T-cell (primary cell): Measurements from ENCODE around the gene ITGB1BP2. TPM values are rescaled to one million over a fixed set of nuclear protein-coding genes. Genes with fewer than 3 reads are reported as not detected.

Source experiments
- ATAC-seq, 4 experiments: fragments of 200-7000 bp in 3 of 4; fragments of 150-1000 bp in 1 of 4; cut with Tn5 transposase; replicated peaks in 1 of 4; 1 replicate in 3 of 4; 2 replicates in 1 of 4; pipeline ENCODE4 v1.10.0; 2021; ENCODE audit warnings: moderate library complexity in 3 of 4, mild to moderate bottlenecking in 2 of 4, moderate number of reproducible peaks in 1 of 4
- CTCF ChIA-PET, 2 donors: fragments of 300-600 bp; sonication (Branson Sonifier 250); formaldehyde crosslinking; loops; one replicate each; lab custom pipeline; 2022; ENCODE audit warnings: antibody characterized with exemption in 2 of 2; lab: Charles Lee
- POLR2A ChIA-PET, 2 donors: fragments of 300-600 bp; sonication (Branson Sonifier 250); formaldehyde crosslinking; loops; one replicate each; lab custom pipeline; 2022; ENCODE audit warnings: antibody characterized with exemption in 2 of 2; lab: Charles Lee
- DNase-seq, 35 experiments: peaks; one replicate each; pipeline versions ENCODE4 v3.0.0 to v3.0.0-alpha.2; 2013 to 2023
- H3K27ac ChIP-seq: one replicate; pipeline ENCODE4 v1.5.1; 2013; ENCODE audit warnings: low read length
- H3K27me3 ChIP-seq, 2 experiments: replicated peaks in 1 of 2; 1 replicate in 1 of 2; 2 replicates in 1 of 2; pipeline versions ENCODE4 v1.6.1 to v1.7.0; 2013; ENCODE audit warnings: low read length in 1 of 2, mixed read lengths in 1 of 2; ENCODE audit not compliant: control insufficient read depth in 2 of 2, insufficient read depth in 2 of 2; ENCODE audit errors: extremely low read depth in 1 of 2
- H3K36me3 ChIP-seq, 2 donors: 1 replicate in 1 of 2; 2 replicates in 1 of 2; pipeline versions ENCODE4 v1.6.1 to v1.7.0; 2013; ENCODE audit warnings: low read length in 1 of 2; ENCODE audit not compliant: control insufficient read depth in 2 of 2, insufficient read depth in 1 of 2; ENCODE audit errors: extremely low read depth in 1 of 2
- H3K4me1 ChIP-seq, 2 experiments: 1 replicate in 1 of 2; 2 replicates in 1 of 2; pipeline versions ENCODE4 v1.6.1 to v1.7.0; 2013; ENCODE audit warnings: low read length in 2 of 2, mixed read lengths in 1 of 2; ENCODE audit not compliant: insufficient read depth in 2 of 2, control insufficient read depth in 1 of 2; ENCODE audit errors: extremely low read depth in 1 of 2
- H3K4me3 ChIP-seq, 2 donors: 1 replicate in 1 of 2; 2 replicates in 1 of 2; pipeline versions ENCODE4 v1.5.1 to v1.7.0; 2013; ENCODE audit warnings: mild to moderate bottlenecking in 2 of 2, low read length in 1 of 2, moderate library complexity in 1 of 2; ENCODE audit not compliant: control insufficient read depth in 1 of 2; ENCODE audit errors: extremely low read depth in 1 of 2
- H3K9me3 ChIP-seq: 2 replicates; pipeline ENCODE4 v1.7.0; 2013
- H3K27ac Mint-ChIP-seq, 2 donors: one replicate each; pipeline ENCODE4 v1.8.0; 2020 to 2021; ENCODE audit warnings: mild to moderate bottlenecking in 2 of 2, mixed read lengths in 2 of 2
- H3K27me3 Mint-ChIP-seq, 2 donors: one replicate each; pipeline ENCODE4 v1.8.0; 2021 to 2022; ENCODE audit warnings: mixed read lengths in 2 of 2
- H3K36me3 Mint-ChIP-seq: one replicate; pipeline ENCODE4 v1.8.0; 2021; ENCODE audit warnings: mixed read lengths
- H3K4me1 Mint-ChIP-seq, 3 donors: one replicate each; pipeline ENCODE4 v1.8.0; 2020 to 2022; ENCODE audit warnings: mixed read lengths in 3 of 3, mild to moderate bottlenecking in 1 of 3
- H3K4me3 Mint-ChIP-seq, 3 donors: one replicate each; pipeline ENCODE4 v1.8.0; 2020 to 2022; ENCODE audit warnings: mild to moderate bottlenecking in 3 of 3, mixed read lengths in 3 of 3, moderate library complexity in 3 of 3
- H3K9me3 Mint-ChIP-seq, 3 donors: one replicate each; pipeline ENCODE4 v1.8.0; 2020 to 2022; ENCODE audit warnings: mixed read lengths in 3 of 3
- WGBS: methylation state at CpG from one replicate; pipeline ENCODE4 v1.1.5; 2013; ENCODE audit warnings: missing lambda C conversion rate; ENCODE audit not compliant: insufficient coverage; 5-methylcytosine and 5-hydroxymethylcytosine counted together
- total RNA-seq, 35 experiments: library from RNA in 6 of 35; stranded (reverse) in 6 of 35; fragments of 120-200 nt in 1 of 35; gene quantifications; one replicate each; pipeline versions ENCODE4 v1.2.1 to v1.2.4 and lab custom pipeline; 2013 to 2026

The ITGB1BP2 gene
- total RNA-seq, result 1 to 10 TPM; 2.3 to 4.0 (median 3.0) TPM
- 1.5 TPM for total RNA-seq (2013)
- total RNA-seq (lab: John Stamatoyannopoulos, UW), result 1.2 to 4.1 (median 2.1) reads per million in 29 experiments

- ChIA-PET POLR2A (no interaction called here), CTCF (no interaction called here)
- Histone ChIP-seq H3K36me3 (peaks cover 0 to 33% of the 10 kb centered on the region in 2 donors), H3K4me3 (no peak within 1 kb of the TSS), H3K4me1 (no peaks in the 10 kb centered on the region), H3K9me3 (no peaks in the 10 kb centered on the region), H3K27me3 (no peaks in the 10 kb centered on the region), H3K27ac (no peak within 1 kb of the TSS)
- H3K9me3 Mint-ChIP-seq, result no peaks in the 10 kb centered on the region
- H3K4me1 Mint-ChIP-seq, result peaks cover 0 to 8% (median 7%) of the 10 kb centered on the region in 3 donors
- WGBS, result no CpG with 5 or more reads among the region's 10 CpGs
- no peaks in the 10 kb centered on the region for H3K27me3 Mint-ChIP-seq
- no peak within 1 kb of the TSS for H3K27ac Mint-ChIP-seq
- DNase-seq (no peak), ATAC-seq (no peak)
- H3K36me3 Mint-ChIP-seq, result peaks cover 42% of the 10 kb centered on the region
- no peak within 1 kb of the TSS for H3K4me3 Mint-ChIP-seq
Observed at GRCh38 chrX:71301195-71301924, at the start of gene ITGB1BP2. Gene ITGB1BP2 (plus strand): TSS chrX:71301750. CDS start chrX:71301807, 57 bp downstream.

GRCh38 chrX:71252221-71252620 lies 49.3 kb upstream of the ITGB1BP2 start:
- Histone ChIP-seq H3K4me1 (peaks cover 0 to 26% of the 10 kb centered on the region in 2 experiments), H3K36me3 (peaks cover 0 to 22% of the 10 kb centered on the region in 2 donors), H3K27me3 (no peaks in the 10 kb centered on the region), H3K4me3 (no peak overlapping the region), H3K9me3 (no peaks in the 10 kb centered on the region), H3K27ac (no peak overlapping the region)
- Mint-ChIP-seq H3K9me3 (no peaks in the 10 kb centered on the region), H3K4me3 (peak overlapping the region; percentile 21 to 92 (median 89)), H3K36me3 (peaks cover 7% of the 10 kb centered on the region), H3K27me3 (no peaks in the 10 kb centered on the region), H3K4me1 (peaks cover 21 to 34% (median 26%) of the 10 kb centered on the region in 3 donors), H3K27ac (no peak overlapping the region)
- ATAC-seq (no peak), DNase-seq (no peak)
- WGBS, result no CpG with 5 or more reads among the region's 2 CpGs
- CTCF ChIA-PET, result no interaction called here
- POLR2A ChIA-PET, result no interaction called here

DNA sequence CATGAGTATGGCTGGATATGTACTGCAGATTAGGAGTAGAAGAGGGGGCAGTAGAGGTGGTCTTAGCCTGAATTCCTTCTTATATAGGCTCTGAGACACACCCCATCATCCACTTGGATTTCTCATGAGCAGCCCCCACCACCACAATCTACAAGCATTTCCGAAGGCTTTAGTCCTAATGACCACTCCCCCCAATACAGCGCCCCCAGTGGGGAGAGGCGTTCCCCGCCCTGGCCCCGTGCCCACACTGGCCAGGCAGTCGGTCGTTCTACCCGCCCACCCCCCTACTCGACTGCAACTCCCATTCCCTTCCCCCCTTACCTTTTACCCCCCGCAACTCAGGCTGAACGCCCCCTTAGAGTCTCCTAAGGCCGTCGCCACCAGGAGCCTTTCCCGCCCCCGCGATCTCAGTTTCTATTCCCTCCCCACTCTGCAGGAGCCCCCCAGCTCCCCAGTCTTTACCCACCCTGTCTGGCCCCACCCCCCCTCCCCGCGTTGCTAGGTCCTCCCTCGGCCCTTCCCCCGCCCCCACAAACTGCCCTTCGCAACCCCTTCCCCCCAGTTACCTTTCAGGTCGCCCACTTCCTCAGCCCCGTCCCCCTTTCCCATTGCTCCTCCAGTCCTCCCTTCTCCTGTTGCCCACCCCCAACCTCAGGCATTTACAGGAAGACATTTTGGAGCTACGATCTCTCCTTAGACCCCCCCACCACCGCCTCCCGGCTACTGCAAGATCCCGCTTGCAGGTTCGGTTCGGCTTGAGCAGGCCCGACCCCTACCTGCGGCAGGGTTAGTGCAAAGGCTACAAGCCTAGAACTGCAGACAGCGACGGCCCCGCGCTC lies 48.1 kb upstream of the ITGB1BP2 start:
- peaks cover 0 to 11% of the 10 kb centered on the region in 2 donors for H3K36me3 ChIP-seq
- H3K27me3 ChIP-seq, result no peaks in the 10 kb centered on the region
- POLR2A ChIA-PET, result interaction anchor here (0.5 to 1.6 kb wide), 4 partner anchors 30 to 113 kb away, joined by 3 to 9 read pairs (median 6); partner anchors contain the start of genes NONO (in 1 of the 2) and TAF1 (in 1 of the 2)
- no peak overlapping the region for H3K27ac ChIP-seq
- Mint-ChIP-seq H3K9me3 (no peaks in the 10 kb centered on the region), H3K27ac (peak overlapping the region; percentile 89 to 93), H3K36me3 (peaks cover 7% of the 10 kb centered on the region), H3K4me3 (peak overlapping the region; percentile 89 to 92 (median 89)), H3K4me1 (peaks cover 21 to 34% (median 26%) of the 10 kb centered on the region in 3 donors), H3K27me3 (no peaks in the 10 kb centered on the region)
- no peaks in the 10 kb centered on the region for H3K9me3 ChIP-seq
- ATAC-seq (no peak), DNase-seq (peak in 20 of 35 experiments; percentile 8 to 46 (median 18))
- CTCF ChIA-PET, result interaction anchor here (0.5 to 2.1 kb wide), 8 partner anchors 9 to 397 kb away, joined by 3 to 22 read pairs (median 4); partner anchors contain the start of genes NONO (in 2 of the 2) and TAF1 (in 1 of the 2)
- WGBS, result 0% methylated on average over 10 of the region's 35 CpGs
- H3K4me1 ChIP-seq, result peaks cover 0 to 26% of the 10 kb centered on the region in 2 experiments
- H3K4me3 ChIP-seq, result peak overlapping the region; percentile 67 to 86

DNA sequence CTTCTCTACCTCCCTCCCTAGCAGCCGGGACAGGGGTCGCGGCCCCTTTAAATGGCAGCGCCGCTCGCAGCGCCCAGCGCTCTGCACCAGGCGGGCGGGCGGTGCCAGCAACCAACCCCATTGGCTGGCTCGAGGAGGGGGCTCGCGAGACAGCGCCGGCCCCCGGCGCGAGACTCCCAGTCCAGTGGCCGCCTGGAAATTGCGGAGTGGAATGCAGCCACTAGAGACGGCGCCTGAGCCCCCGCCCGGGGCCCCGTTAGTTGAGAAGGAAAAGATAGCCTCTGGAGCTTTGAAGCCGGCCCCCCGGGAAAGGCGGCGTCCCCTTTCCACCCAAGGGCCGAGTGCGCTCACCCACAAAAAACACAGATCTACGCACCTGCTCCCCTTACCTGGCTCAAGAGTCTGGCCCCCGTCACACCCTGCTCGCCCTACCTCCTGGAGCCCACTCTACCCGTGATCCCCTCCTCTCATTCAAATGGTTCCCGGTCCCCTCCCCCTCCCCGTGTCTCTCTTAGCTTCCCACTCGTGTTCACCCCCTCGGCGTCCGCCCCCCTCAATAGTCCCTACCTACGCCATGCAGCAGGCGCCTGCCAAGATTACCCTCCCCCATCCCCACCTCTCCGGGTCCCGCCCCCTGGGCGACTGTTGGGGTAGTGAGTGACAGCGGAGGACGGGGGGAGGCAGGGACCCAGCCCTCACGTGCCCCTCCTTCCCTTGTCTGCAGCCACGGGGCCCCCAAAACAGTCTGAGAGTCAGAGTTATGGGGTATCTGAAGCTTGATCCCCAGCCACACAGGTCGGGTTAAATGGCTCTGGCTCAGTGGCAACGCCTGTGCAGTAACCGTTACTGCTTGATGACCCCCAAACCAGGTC lies 47.2 kb upstream of the ITGB1BP2 start, which contains the start of gene ZMYM3:
Gene ZMYM3, minus strand, starts transcription at position 49 of the 872 bp plus-strand sequence. CDS start 885 bp downstream, outside the sequence.
- H3K36me3 ChIP-seq, result peaks cover 0 to 3% of the 10 kb centered on the region in 2 donors
- H3K4me1 ChIP-seq, result peaks cover 0 to 26% of the 10 kb centered on the region in 2 experiments
- 0% methylated on average over 15 of the region's 54 CpGs for WGBS
- H3K4me3 ChIP-seq, result peak within 1 kb of the TSS; percentile 67 to 86
- ATAC-seq (peak; percentile 83 to 88 (median 84)), DNase-seq (peak; percentile 55 to 85 (median 76))
- H3K27ac ChIP-seq, result peak within 1 kb of the TSS; percentile 90
- Mint-ChIP-seq H3K27me3 (no peaks in the 10 kb centered on the region), H3K4me1 (peaks cover 21 to 34% (median 26%) of the 10 kb centered on the region in 3 donors), H3K27ac (peak within 1 kb of the TSS; percentile 89 to 93), H3K9me3 (no peaks in the 10 kb centered on the region), H3K4me3 (peak within 1 kb of the TSS; percentile 89 to 92 (median 89)), H3K36me3 (peaks cover 4% of the 10 kb centered on the region)
- ChIA-PET CTCF (interaction anchor here (0.5 to 2.1 kb wide), 7 partner anchors 10 to 396 kb away, joined by 3 to 22 read pairs (median 3); partner anchors contain the start of genes NONO (in 2 of the 2) and TAF1 (in 1 of the 2)), POLR2A (interaction anchor here (0.5 to 1.6 kb wide), 8 partner anchors 22 to 738 kb away, joined by 3 to 9 read pairs (median 4); partner anchors contain the start of genes TAF1 (in 2 of the 2), IL2RG (in 1 of the 2) and NONO (in 1 of the 2))
- H3K9me3 ChIP-seq, result no peaks in the 10 kb centered on the region
- H3K27me3 ChIP-seq, result no peaks in the 10 kb centered on the region

DNA sequence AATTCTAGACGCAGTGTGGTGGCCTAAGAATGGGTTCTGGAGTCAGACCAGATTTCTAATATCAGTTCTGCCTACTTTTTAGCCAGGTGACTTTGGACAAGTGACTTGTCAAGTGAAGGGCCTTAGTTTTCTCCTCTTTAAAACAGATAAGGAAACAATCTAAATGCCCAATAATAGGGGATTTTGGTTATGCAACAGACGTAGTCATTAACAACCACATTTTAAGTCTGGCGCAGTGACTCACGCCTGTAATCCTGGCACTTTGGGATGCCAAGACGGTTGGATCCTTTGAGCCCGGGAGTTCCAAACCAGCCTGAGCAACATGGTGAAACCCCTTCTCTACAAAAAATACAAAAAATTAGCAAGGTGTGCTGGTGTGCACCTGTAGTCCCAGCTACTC lies 45.5 kb upstream of the ITGB1BP2 start:
- no peaks in the 10 kb centered on the region for H3K27me3 ChIP-seq
- peak overlapping the region; percentile 90 for H3K27ac ChIP-seq

More for the DNA sequence above, 45.5 kb upstream of the ITGB1BP2 start:
- peaks cover 0 to 26% of the 10 kb centered on the region in 2 experiments for H3K4me1 ChIP-seq
- H3K4me1 Mint-ChIP-seq, result peaks cover 20 to 31% (median 26%) of the 10 kb centered on the region in 3 donors
- POLR2A ChIA-PET, result interaction anchor here in 1 of 2 donors (0.6 kb wide), 1 partner anchor 32 kb away, joined by 3 read pairs; no protein-coding TSS in a partner anchor
- H3K9me3 Mint-ChIP-seq, result no peaks in the 10 kb centered on the region
- ATAC-seq (no peak), DNase-seq (no peak)
- no peak overlapping the region for H3K4me3 ChIP-seq
- no peaks in the 10 kb centered on the region for H3K27me3 Mint-ChIP-seq
- no peaks in the 10 kb centered on the region for H3K9me3 ChIP-seq
- peak overlapping the region; percentile 89 to 92 (median 89) for H3K4me3 Mint-ChIP-seq
- H3K36me3 Mint-ChIP-seq, result no peaks in the 10 kb centered on the region
- peak overlapping the region; percentile 89 to 93 for H3K27ac Mint-ChIP-seq
- CTCF ChIA-PET, result interaction anchor here in 1 of 2 donors (0.5 kb wide), 1 partner anchor 25 kb away, joined by 3 read pairs; no protein-coding TSS in a partner anchor
- no peaks in the 10 kb centered on the region for H3K36me3 ChIP-seq
- no CpG with 5 or more reads among the region's 6 CpGs for WGBS
